SJSA1 (cell line): ENCODE results near the gene PSMB10. TPM values are rescaled to one million over a fixed set of nuclear protein-coding genes. Genes with fewer than 3 reads are reported as not detected.

Source experiments
- DNase-seq, 2 experiments: peaks; one replicate each; pipeline ENCODE4 v3.0.0-alpha.2; 2015 to 2020; ENCODE audit warnings: low spot score in 2 of 2, low read depth in 1 of 2
- H3K27ac ChIP-seq: fragments of 250-450 bp; sonication (Bioruptor Pico); 2 replicates; pipeline ENCODE4 v1.5.1; 2020; ENCODE audit warnings: mild to moderate bottlenecking, moderate library complexity
- H3K27me3 ChIP-seq: fragments of 250-450 bp; sonication (Bioruptor Pico); replicated peaks from 2 replicates; pipeline ENCODE4 v1.5.1; 2020; ENCODE audit warnings: mild to moderate bottlenecking, moderate library complexity
- H3K36me3 ChIP-seq: fragments of 250-450 bp; sonication (Bioruptor Pico); 2 replicates; pipeline ENCODE4 v1.5.1; 2020; ENCODE audit warnings: mild to moderate bottlenecking
- H3K4me1 ChIP-seq: fragments of 250-450 bp; sonication (Bioruptor Pico); replicated peaks from 2 replicates; pipeline ENCODE4 v1.6.1; 2021; ENCODE audit warnings: mild to moderate bottlenecking
- H3K4me3 ChIP-seq: fragments of 250-450 bp; sonication (Bioruptor Pico); 2 replicates; pipeline ENCODE4 v1.5.1; 2020; ENCODE audit warnings: mild to moderate bottlenecking
- H3K9me3 ChIP-seq: fragments of 250-450 bp; sonication (Bioruptor Pico); replicated peaks from 2 replicates; pipeline ENCODE4 v1.5.1; 2020; ENCODE audit warnings: mild to moderate bottlenecking
- total RNA-seq: library from RNA; depleted of rRNA; stranded (reverse); fragments of >200 nt; shearing (Covaris generic); gene quantifications from 2 replicates; pipeline ENCODE4 v1.2.3, GENCODE V29; 2014

Gene PSMB10
- total RNA-seq, 1 experiment from 2014 or later, result 50.1 TPM

DNA sequence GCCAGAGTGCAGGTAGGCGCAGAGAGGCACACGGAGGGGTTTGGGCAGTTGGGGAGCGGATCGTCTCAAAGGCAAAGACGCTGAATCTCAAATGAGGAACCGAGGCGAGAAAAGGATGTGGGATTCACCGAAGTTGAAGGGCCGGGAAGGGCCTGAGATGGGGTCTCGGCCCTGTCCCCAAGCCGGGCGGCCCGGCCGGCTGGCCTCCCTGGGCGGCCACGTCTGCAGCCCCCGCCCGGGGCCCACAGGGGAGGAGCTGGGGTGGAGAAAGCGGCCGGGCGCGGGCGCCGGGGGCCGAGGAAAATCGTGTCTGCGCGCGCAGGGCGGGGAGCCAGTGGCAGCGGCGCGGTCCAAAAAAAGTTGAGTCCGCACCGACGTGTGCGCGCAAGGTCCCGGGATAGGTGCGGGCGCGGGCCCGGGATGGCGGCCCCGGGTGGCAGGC is 31.3 kb upstream of the PSMB10 start:
- Histone ChIP-seq H3K27me3 (no peaks in the 10 kb centered on the region), H3K9me3 (peaks cover 4% of the 10 kb centered on the region), H3K36me3 (peaks cover 55% of the 10 kb centered on the region), H3K4me1 (peaks cover 26% of the 10 kb centered on the region), H3K4me3 (peak overlapping the region; percentile 98), H3K27ac (peak overlapping the region; percentile 97)
- peak in 1 of 2 experiments; percentile 61 for DNase-seq

GRCh38 chr16:67967183-67967957 is 30.7 kb upstream of the PSMB10 start:
- Histone ChIP-seq H3K27ac (peak overlapping the region; percentile 97), H3K4me3 (peak overlapping the region; percentile 98), H3K9me3 (peaks cover 4% of the 10 kb centered on the region), H3K4me1 (peaks cover 26% of the 10 kb centered on the region), H3K36me3 (peaks cover 61% of the 10 kb centered on the region), H3K27me3 (no peaks in the 10 kb centered on the region)
- peak in 1 of 2 experiments; percentile 36 for DNase-seq

GRCh38 chr16:67966549-67967182 is 30.0 kb upstream of the PSMB10 start:
- H3K27me3 ChIP-seq, result no peaks in the 10 kb centered on the region
- DNase-seq, result peak in 1 of 2 experiments; percentile 34
- peaks cover 26% of the 10 kb centered on the region for H3K4me1 ChIP-seq
- H3K4me3 ChIP-seq, result peak overlapping the region; percentile 98
- peaks cover 4% of the 10 kb centered on the region for H3K9me3 ChIP-seq
- no peak overlapping the region for H3K27ac ChIP-seq
- peaks cover 68% of the 10 kb centered on the region for H3K36me3 ChIP-seq

- DNase-seq, result no peak
Observed at GRCh38 chr16:67965668-67966548, 29.3 kb upstream of the PSMB10 start.

GRCh38 chr16:67964477-67965131 is 28.0 kb upstream of the PSMB10 start:
- H3K4me1 ChIP-seq, result peaks cover 38% of the 10 kb centered on the region
- H3K9me3 ChIP-seq, result peaks cover 4% of the 10 kb centered on the region
- H3K4me3 ChIP-seq, result no peak overlapping the region
- no peak for DNase-seq
- H3K27ac ChIP-seq, result no peak overlapping the region
- no peaks in the 10 kb centered on the region for H3K27me3 ChIP-seq
- peaks cover 88% of the 10 kb centered on the region for H3K36me3 ChIP-seq

More at GRCh38 chr16:67965668-67966548, 29.3 kb upstream of the PSMB10 start:
- Histone ChIP-seq H3K9me3 (peaks cover 4% of the 10 kb centered on the region), H3K4me3 (peak overlapping the region; percentile 98), H3K36me3 (peaks cover 75% of the 10 kb centered on the region), H3K4me1 (peaks cover 26% of the 10 kb centered on the region), H3K27me3 (no peaks in the 10 kb centered on the region), H3K27ac (peak overlapping the region; percentile 6; the same call in 1 of the 2 replicates)

DNA sequence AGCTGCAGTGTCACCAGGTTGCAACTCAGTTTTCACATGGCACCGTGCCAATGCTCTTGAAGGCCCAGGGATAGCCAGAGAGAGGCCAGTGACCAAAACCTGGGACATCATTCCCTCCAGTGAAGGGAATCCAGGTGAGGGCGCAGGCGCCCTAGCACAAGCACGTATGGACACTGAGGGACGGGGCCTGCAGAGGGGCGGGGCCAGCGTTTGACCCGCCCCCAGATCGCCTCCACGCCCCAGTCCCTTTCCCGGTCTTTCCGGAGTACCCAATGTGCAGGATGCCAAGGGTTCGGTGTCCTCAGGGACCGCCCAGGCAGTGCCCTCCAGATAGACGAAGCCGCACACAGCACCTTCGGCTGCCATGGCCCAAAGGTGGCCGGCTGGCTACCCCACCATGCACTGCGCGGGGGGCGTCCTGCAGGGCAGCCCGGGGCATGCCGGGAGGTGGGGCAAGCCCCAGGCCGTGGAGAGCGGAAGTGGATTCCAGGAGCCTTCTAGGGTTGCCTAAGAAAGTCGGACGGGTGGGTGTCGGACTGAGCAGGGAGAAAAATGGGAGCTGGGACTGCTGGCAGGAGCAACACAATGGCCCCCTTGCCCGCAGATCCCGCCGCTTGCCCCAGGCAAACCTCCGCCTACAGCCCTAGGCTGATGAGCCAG is 27.1 kb upstream of the PSMB10 start:
- no peak overlapping the region for H3K27ac ChIP-seq
- no peak overlapping the region for H3K4me3 ChIP-seq
- peaks cover 42% of the 10 kb centered on the region for H3K4me1 ChIP-seq
- peaks cover 95% of the 10 kb centered on the region for H3K36me3 ChIP-seq
- H3K9me3 ChIP-seq, result peaks cover 4% of the 10 kb centered on the region
- DNase-seq, result no peak
- no peaks in the 10 kb centered on the region for H3K27me3 ChIP-seq

DNA sequence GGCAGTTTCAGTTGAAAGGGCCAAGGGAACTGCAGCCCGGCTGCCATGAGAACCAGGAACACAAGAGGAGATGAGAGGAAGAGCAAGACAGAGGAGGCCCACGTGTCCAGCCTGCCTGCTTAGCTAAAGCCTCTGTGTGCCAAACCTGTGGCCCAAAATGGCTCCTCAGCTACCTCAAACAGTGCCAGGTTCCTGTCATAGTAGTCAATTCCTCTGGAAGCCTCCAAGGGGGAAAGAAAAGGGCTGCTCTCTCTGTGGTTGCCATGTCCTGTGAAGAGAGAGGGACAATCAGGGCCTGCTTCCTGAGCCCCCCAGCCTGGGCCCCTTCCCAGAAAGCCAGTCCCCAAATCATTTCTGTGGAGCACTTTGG is 26.6 kb upstream of the PSMB10 start:
- no peak overlapping the region for H3K4me3 ChIP-seq
- no peak for DNase-seq
- no peak overlapping the region for H3K27ac ChIP-seq
- no peaks in the 10 kb centered on the region for H3K27me3 ChIP-seq
- H3K4me1 ChIP-seq, result peaks cover 42% of the 10 kb centered on the region
- H3K9me3 ChIP-seq, result peaks cover 3% of the 10 kb centered on the region
- peaks cover 99% of the 10 kb centered on the region for H3K36me3 ChIP-seq

DNA sequence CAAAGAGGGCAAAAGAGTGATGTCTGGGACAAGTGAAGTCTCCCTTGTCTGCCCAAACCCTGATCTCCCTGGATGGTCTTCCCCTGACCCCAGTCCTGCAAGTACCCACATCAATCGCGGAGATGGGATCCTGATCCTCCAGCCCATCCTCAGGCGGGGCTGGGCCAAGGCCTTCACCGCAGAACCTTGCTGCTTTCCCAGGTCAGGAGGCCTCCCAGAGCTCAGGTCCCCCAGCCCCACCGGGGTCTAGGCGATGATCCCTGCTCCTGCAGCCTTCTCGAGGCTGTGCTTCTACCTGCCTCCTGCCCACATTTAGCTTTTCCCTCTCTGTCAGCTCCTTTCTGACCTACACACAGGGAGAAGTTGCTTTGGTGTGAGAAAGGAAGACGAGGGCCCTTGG is 25.5 kb upstream of the PSMB10 start:
- Histone ChIP-seq H3K4me1 (peaks cover 40% of the 10 kb centered on the region), H3K36me3 (peaks cover 99% of the 10 kb centered on the region)

DNA sequence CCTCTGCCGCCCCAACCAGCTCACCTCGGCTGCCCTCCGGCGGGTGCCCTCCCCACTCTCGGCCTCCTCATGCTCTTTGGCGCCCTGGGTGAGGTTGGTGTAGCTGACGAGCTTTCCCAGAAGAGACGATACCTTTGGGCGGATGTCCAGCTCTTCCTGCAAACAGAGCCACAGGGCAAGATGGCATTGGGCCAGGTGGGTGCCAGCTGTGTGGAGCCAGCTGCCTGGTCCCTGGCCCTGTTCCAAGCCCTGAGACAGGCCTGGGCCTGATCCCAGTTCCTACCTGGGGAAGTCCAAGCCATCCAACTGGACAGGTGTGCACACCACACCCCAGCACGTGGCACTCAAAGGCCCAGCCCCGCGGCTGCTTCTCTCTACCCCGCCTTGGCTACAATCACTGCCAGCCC is 24.9 kb upstream of the PSMB10 start:
- Histone ChIP-seq H3K36me3 (peaks cover 97% of the 10 kb centered on the region), H3K4me1 (peaks cover 34% of the 10 kb centered on the region), H3K9me3 (no peaks in the 10 kb centered on the region; the same call in 1 of the 2 replicates), H3K27ac (no peak overlapping the region), H3K27me3 (no peaks in the 10 kb centered on the region), H3K4me3 (no peak overlapping the region)
- no peak for DNase-seq

More for the DNA sequence above, 25.5 kb upstream of the PSMB10 start:
- no peak for DNase-seq
- H3K27ac ChIP-seq, result no peak overlapping the region
- H3K4me3 ChIP-seq, result no peak overlapping the region
- H3K27me3 ChIP-seq, result no peaks in the 10 kb centered on the region
- H3K9me3 ChIP-seq, result no peaks in the 10 kb centered on the region; the same call in 1 of the 2 replicates

GRCh38 chr16:67959536-67960329 is 23.1 kb upstream of the PSMB10 start:
- Histone ChIP-seq H3K4me3 (no peak overlapping the region), H3K9me3 (no peaks in the 10 kb centered on the region), H3K4me1 (peaks cover 23% of the 10 kb centered on the region), H3K27me3 (no peaks in the 10 kb centered on the region), H3K36me3 (peaks cover 97% of the 10 kb centered on the region), H3K27ac (peak overlapping the region; percentile 72)
- peak; percentile 91 to 93 for DNase-seq

- Histone ChIP-seq H3K27ac (no peak overlapping the region), H3K9me3 (no peaks in the 10 kb centered on the region), H3K4me1 (peaks cover 23% of the 10 kb centered on the region), H3K4me3 (no peak overlapping the region), H3K36me3 (peaks cover 97% of the 10 kb centered on the region), H3K27me3 (no peaks in the 10 kb centered on the region)
- DNase-seq, result no peak
Observed at GRCh38 chr16:67957622-67958021, 21.0 kb upstream of the PSMB10 start.
